CD4-positive, alpha-beta T cell treated with Interleukin-17A for 1 hour (primary cell): Measurements from ENCODE around the gene WFDC13.
"Not testable (repeated sequence)": the region's sequence is repeated elsewhere in the genome, so short reads cannot be mapped to it uniquely, and the experiment has no call there.

ENCODE experiments used
- DNase-seq: peaks from one replicate; pipeline ENCODE4 v3.0.0-alpha.2; 2020

The WFDC13 gene, protein sequence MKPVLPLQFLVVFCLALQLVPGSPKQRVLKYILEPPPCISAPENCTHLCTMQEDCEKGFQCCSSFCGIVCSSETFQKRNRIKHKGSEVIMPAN

DNA sequence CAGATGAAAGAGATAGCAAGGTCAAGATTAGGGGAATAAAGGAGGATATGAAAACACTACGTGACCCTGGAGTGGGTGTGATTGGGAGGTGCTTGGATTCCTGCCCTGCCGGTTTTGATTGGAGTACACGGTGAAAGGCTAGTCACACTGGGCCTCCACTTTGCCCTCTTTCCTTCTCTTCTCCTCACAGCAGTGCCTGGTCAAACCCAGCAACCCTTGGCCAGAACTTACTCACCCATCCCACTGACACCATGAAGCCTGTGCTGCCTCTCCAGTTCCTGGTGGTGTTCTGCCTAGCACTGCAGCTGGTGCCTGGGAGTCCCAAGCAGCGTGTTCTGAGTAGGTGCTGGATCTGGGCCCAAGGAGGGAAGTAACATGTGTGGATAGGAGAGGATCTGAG, at the start of gene WFDC13:
Gene WFDC13 (plus strand): TSS at position 166 of the 400 bp plus-strand sequence. CDS start 86 bp downstream, at position 252.
- DNase-seq = no peak

DNA sequence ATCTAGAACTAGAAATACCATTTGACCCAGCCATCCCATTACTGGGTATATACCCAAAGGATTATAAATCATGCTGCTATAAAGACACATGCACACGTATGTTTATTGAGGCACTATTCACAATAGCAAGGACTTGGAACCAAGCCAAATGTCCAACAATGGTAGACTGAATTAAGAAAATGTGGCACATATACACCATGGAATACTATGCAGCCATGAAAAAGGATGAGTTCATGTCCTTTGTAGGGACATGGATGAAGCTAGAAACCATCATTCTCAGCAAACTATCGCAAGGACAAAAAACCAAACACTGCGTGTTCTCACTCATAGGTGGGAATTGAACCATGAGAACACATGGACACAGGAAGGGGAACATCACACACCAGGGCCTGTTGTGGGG, 44.8 kb upstream of the WFDC13 start:
- not testable (repeated sequence) for DNase-seq

DNA sequence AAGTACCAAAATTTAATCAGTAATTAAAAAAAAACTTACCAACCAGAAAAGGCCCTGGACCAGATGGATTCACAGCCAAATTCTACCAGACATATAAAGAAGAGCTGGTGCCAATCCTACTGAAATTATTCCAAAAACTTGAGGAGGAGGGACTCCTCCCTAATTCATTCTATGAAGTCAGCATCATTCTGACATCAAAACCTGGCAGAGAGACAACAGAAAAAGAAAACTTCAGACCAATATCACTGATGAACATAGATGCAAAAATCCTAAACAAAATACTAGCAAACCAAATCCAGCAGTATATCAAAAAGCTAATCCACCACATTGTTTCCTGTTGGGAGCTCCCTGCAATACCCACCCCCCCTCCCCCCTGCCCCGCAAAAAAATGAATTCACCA, 31.7 kb upstream of the WFDC13 start, which contains the start of gene WFDC11:
Gene WFDC11 (minus strand): TSS at position 101 of the 400 bp plus-strand sequence. CDS start 19,639 bp downstream, outside the sequence.
- DNase-seq = no peak

DNA sequence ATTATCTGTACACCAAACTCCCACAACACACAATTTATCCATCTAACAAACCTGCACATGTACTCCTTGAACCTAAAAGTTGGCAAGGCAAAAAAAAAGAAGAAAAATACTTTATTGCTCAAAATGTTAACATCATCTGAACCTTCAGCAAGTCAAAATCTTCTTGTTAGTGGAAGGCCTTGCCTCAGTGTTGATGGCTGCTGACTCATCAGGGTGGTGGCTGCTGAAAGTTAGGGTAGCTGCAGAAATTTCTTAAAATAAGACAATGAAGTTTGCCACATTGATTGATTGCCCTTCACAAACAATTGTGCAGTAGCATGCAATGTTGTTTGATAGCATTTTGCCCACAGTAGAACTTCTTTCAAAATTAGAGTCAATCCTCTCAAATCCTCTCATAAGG, 29.1 kb upstream of the WFDC13 start:
- no peak for DNase-seq

DNA sequence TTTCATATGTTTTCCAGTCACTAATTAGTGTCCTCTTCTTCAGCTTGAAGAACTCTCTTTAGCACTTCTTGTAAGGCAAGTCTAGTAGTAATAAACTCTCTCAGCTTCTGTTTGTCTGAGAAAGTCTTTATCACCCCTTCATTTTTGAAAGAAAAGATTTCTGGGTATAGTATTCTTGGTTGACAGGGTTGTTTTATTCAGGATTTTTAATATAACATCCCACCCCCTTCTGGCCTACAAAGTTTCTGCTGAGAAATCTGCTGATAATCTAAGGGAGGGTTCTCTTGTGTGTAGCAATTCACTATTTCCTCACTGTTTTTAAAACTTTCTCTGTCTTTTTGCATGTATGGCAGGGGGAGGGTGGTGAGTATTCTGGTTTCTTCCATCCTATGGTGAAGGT, 22.2 kb upstream of the WFDC13 start:
- no peak for DNase-seq

DNA sequence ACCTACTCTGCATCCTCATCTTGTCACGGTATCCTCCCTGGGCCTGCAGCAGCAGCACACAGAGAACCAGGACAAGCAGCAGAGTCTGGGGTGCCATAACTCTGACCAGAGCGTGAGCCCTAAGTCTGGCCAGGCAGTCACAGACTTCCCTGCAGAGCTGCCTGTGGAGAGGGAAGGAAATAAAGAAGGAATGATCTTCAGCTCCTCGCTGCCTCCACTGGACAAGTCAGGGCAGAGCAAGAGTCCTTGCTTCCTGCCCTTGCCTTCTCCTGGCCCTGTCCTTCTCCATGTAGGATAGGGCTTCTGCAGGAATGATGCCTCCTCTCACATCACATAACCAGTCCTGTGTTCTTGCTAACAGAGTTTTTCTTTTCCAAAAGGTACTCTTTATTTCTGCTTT, 15.9 kb upstream of the WFDC13 start:
- no peak for DNase-seq

DNA sequence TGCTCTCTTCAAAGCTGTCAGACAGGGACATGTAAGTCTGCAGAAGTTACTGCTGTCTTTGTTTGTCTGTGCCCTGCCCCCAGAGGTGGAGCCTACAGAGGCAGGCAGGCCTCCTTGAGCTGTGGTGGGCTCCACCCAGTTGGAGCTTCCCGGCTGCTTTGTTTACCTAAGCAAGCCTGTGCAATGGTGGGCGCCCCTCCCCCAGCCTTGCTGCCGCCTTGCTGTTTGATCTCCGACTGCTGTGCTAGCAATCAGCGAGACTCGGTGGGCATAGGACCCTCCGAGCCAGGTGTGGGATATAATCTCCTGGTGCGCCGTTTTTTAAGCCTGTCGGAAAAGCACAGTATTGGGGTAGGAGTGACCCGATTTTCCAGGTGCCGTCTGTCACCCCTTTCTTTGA, 8.5 kb upstream of the WFDC13 start:
- DNase-seq = not testable (repeated sequence)

DNA sequence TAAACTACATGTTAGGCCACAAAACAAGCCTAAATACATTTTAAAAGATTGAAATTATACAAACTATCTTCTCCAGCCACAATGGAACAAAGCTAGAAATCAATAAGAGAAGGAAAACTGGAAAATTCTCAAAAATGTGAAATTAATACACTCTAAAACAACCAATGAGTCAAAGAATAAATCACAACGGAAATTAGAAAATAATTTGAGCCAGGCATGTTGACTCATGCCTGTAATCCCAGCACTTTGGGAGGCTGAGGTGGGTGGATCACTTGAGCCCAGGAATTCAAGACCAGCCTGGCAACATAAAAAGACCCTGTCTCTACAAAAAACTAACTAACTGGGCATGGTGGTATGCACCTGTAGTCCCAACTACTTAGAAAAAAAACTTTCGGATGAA, 6.3 kb upstream of the WFDC13 start:
- DNase-seq = no peak

DNA sequence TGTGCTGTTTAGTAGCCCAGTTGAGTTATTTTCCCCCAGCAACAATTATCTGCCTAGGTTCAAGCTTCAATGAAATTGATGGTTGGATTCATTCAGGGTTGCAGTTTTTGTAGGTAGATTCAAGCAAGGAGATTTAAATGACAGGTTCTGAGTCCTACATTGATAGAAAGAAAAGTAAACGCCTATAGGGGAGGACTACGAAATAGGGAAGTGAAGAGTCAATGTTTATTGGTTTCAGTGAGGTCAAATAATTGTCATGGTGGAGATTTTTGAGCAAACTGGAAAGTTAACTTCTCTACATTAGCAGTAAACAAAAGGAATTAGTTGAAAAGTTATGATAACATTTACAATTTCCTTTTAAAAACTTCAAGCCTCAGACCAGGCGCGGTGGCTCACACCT, 734 bp upstream of the WFDC13 start:
- no peak for DNase-seq

DNA sequence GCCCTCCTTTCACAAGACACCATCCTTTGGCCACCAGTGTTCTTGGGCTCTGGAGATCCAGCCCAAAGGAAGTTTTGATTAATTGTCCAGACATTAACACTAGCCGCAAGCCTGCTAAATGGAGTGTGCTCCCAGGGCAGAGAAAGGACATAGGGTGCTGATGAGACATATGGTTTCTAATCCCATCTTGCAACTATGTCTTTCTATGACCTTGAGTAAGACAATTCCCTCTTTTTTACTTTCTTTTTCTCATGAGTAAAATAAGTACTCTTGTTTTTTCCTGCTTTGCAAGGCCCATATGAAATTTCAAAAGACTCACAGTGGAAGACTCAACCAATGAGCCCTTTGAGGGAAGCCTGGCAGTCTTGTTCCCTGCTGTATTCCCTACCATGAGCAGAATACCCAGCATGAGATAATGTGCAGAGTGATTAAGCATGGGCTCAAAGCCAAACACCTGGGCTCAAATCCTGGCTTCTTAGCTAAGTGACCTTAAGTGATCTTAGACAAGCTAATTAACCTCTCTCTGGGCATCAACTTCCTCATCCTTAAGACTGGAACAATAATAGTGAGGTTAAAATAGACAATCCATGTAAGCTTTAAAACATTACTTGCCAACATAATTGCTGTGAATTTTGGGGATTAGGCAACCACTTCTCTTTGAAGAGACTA, 3.3 kb downstream of the WFDC13 start, which contains the start of gene WFDC10B:
Gene WFDC10B (minus strand): TSS at position 51 of the 669 bp plus-strand sequence. CDS start 19,027 bp downstream, outside the sequence.
- DNase-seq = no peak

DNA sequence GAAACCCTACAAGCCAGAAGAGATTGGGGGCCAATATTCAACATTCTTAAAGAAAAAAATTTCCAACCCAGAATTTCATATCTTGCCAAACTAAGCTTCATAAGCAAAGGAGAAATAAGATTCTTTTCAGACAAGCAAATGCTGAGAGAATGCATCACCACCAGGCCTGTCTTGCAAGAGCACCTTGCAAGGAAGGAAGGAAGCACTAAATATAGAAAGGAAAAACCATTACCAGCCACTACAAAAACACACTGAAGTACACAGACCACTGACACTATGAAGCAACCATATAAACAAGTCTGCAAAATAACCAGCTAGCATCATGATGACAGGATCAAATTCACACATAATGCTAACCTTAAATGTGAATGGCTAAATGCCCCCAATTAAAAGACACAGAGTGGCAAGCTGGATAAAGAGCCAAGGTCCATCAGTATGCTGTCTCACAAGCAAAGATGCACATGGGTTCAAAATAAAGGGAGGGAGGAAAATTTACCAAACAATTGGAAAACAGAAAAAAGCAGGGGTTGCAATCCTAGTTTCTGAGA, 14.4 kb downstream of the WFDC13 start:
- DNase-seq = not testable (repeated sequence)

DNA sequence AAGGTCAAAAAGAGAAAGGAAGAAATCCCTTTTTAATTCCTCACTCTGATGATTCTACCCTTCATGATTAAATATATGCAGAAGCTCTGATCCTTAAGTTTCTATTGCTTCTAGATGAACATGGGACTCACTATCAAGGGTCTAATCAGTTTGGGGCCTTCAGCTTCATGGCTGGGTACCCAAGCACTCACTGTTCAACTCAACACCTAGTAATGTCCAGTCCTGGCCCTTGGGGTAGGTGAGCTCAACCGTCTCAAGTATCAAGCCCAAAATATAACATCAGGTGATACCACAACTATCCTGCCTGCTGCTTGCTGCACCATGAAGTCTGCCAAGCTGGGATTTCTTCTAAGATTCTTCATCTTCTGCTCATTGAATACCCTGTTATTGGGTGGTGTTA, 20.2 kb downstream of the WFDC13 start, which contains the start of gene SPINT4:
Gene SPINT4 (plus strand): TSS at position 301 of the 400 bp plus-strand sequence. CDS start 21 bp downstream, at position 322.
- DNase-seq = no peak

DNA sequence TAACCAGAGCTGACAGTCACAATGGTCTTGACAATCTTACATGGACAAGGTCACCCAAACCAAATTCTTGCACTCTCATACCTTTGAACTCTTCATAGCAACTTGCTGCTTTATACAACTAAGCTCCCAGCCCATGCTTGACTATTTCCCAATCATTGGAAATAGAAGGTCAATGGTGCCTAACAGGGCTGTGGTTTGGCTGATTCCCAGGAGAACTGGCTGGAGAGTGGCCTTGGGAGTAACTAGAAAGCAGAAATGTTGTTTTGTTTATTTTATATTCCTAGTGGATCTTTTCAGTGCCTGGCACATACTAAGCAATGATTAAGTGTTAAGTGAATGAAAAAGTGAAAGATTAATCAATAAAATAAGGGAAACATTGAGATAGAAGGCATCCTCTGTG, 23.3 kb downstream of the WFDC13 start:
- DNase-seq = no peak

DNA sequence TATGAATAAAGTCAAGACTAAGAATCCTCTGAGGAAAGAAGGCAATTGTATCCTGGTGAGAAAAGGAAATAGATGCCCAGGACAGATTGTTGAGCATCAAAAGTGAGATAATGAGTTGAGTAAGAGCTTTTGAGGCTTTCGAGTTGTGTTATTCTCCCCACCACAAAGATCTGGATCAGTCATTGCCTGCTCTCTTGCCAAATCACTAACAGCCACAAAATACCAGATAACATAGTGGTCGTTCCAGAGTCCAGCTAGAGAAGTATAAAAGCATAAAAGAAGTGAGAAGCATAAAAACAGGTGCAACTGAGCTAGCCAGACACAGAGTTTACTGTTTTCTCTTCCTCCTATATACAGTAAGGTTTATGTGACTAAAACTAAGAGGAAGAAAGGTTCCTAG, 25.2 kb downstream of the WFDC13 start:
- DNase-seq = no peak

DNA sequence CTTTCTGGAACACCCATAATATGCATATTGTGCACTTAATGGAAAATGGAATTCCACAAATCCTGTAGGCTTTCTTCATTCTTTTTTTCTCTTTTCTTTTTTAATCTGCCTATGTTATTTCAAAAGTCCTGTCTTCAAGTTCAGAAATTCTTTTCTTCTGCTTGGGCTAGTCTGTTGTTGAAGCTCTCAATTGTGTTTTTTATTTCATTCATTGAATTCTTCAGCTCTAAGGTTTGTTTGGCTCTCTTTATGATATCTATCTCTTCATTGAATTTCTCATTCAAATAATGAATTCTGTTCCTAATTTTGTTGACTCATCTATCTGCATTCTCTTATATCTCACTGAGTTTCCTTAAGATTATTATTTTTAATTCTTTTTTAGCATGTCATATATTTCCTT, 30.4 kb downstream of the WFDC13 start:
- DNase-seq = no peak

DNA sequence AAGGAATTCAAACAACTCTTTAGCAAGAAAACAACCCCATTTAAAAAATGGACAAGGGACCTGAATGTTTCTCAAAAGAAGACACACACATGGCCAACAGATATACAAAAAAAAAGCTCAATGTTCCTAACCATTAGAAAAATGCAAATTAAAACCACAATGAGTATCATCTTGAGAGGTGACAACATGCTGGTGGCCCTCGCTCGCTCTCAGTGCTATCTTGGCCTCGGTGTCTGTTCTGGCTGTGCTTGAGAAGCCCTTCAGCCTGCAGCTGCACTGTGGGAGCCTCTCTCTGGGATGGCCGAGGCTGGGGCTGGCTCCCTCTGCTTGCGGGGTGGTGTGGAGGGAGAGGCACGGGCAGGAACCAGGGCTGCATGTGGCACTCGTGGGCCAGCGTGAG, 33.7 kb downstream of the WFDC13 start:
- no peak for DNase-seq

DNA sequence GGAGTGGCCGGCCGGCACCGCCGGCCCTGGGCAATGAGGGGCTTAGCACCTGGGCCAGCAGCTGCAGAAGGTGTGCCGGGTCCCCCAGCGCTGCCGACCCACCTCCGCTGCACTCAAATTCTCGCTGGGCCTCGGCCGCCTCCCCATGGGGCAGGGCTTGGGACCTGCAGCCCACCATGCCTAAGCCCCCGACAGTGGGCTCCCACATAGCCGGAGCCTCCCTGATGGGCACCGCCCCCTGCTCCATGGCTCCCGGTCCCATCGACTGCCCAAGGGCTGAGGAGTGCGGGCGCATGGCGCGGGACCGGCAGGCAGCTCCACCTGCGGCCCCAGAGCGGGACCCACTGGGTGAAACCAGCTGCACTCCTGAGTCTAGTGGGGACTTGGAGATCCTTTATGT, 34.1 kb downstream of the WFDC13 start:
- no peak for DNase-seq

DNA sequence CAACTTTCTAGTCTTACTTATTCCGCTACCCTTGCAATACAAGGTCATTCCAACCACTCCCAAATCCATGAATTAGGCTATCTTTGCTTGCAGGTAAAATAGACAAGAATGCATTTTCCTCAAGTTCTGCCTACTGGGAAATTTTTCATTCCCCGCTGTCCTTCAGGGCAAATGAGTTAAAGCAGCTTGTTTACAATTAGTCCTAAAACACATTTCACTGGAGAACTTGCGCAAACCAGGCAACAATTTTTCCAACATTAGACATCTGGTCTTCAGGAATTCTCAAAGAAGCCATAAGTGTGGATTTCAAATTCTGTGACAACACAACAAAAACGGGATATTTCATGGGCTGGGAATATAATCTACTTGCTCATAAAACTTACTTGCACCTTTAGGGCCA, 40.8 kb downstream of the WFDC13 start:
- no peak for DNase-seq

DNA sequence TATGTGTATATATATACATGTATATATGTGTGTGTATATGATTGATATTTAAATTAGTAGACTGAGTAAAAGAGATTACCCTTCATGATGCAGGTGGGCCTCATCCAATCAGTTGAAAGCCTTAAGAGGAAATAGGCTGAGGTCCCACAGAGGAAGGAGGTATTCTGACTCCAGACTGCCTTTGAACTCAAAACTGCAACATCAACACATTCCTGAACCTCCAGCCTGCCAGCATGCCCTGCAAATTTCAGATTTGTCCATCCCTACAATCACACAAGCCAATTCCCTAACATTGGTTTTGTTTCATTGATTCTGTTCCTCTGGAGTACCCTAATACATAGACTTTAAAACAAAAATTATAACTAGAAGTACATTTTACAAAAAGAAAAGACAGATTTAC, 43.2 kb downstream of the WFDC13 start:
- no peak for DNase-seq

DNA sequence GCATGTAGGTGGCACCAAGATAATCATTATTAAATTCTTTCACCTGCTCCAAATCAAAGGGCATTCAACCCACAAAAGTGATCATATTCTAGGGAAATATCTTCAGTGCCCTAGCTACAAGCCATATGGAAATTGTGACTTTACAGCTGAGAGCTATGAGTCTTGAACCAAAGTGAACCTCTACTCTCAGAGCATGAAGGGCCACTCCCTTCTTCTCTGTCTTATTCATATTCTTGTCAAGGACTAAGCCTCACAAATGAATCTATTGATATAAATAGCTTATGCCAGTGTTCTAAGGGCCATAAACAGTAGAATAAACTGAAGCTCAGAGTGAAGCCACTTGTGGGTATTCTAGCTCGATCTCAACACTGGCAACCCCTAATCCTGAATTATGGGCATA, 49.9 kb downstream of the WFDC13 start:
- no peak for DNase-seq

DNA sequence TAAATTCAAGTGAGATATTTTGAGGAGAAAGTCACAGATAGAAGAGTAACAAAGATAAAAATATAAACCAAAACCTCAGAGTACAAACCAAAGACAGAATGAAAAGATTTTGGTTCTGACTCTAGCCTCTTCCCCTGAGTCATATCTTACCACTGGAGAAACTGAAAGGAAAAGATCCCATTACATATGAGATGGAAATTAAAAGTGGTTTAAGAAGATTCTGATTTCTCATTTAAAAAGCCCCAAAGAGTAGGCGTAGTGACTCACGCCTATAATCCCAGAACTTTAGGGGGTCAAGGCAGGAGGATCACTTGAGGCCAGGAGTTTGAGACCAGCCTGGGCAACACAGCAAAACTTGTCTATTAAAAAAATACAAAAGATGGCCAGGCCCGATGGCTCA, 50.9 kb downstream of the WFDC13 start:
- DNase-seq = no peak

DNA sequence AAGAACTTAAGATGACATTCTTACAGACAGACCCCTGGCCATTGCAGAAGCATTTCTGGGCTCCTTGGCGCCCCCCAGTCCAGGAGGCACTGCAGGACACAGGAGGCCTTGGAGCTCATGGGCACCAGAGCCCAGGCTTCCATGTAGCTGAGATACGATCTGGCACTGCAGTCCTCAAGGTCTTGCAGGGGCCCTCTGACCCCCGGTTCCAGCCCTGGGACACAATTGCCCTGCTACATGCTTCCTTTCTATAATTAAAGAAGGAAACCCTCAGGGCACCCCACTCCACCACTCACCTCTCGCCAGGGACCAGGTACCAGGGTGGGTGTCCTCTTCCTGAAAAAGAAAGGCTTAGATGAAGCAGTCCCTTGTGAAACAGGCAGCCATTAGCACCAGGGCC, 56.3 kb downstream of the WFDC13 start:
- DNase-seq = no peak
